Neural progenitor cell (in vitro differentiated cells): ENCODE results near the gene VSIG1. TPM values are rescaled to one million over a fixed set of nuclear protein-coding genes. Genes with fewer than 3 reads are reported as not detected.

Source experiments
- DNase-seq: peaks from one replicate; pipeline ENCODE4 v3.0.0-alpha.2; 2016; ENCODE audit warnings: low spot score
- H2AFZ ChIP-seq: fragments of 200-600 bp; sonication (generic); replicated peaks from 2 replicates; pipeline ENCODE4 v1.6.1; 2016; ENCODE audit warnings: antibody characterized with exemption
- H3F3A ChIP-seq: fragments of 200-600 bp; sonication (generic); 2 replicates; pipeline ENCODE4 v1.6.1; 2016; ENCODE audit warnings: antibody characterized with exemption, low read depth
- H3K27ac ChIP-seq: fragments of 200-600 bp; sonication (generic); 2 replicates; pipeline ENCODE4 v1.5.1; 2016; ENCODE audit warnings: mild to moderate bottlenecking
- H3K27me3 ChIP-seq: fragments of 200-600 bp; sonication (generic); 2 replicates; pipeline ENCODE4 v1.6.1; 2016; ENCODE audit warnings: mild to moderate bottlenecking, moderate library complexity
- H3K36me3 ChIP-seq: fragments of 200-600 bp; sonication (generic); 2 replicates; pipeline ENCODE4 v1.5.1; 2016
- H3K4me1 ChIP-seq: fragments of 200-600 bp; sonication (generic); 2 replicates; pipeline ENCODE4 v1.6.1; 2016; ENCODE audit warnings: mixed run types
- H3K4me2 ChIP-seq: fragments of 200-600 bp; sonication (generic); 2 replicates; pipeline ENCODE4 v1.6.1; 2016
- H3K4me3 ChIP-seq: fragments of 200-600 bp; sonication (generic); 2 replicates; pipeline ENCODE4 v1.5.1; 2016
- H3K79me2 ChIP-seq: fragments of 200-600 bp; sonication (generic); 2 replicates; pipeline ENCODE4 v1.6.1; 2016; ENCODE audit warnings: low read depth
- H3K9ac ChIP-seq: fragments of 200-600 bp; sonication (generic); 2 replicates; pipeline ENCODE4 v1.6.1; 2016
- H3K9me3 ChIP-seq: fragments of 200-600 bp; sonication (generic); 2 replicates; pipeline ENCODE4 v1.5.1; 2016; ENCODE audit warnings: low read depth
- H4K20me1 ChIP-seq: fragments of 200-600 bp; sonication (generic); 2 replicates; pipeline ENCODE4 v1.6.1; 2016; ENCODE audit warnings: low read depth
- H3K27ac Mint-ChIP-seq: 3 replicates; pipeline ENCODE4 v1.8.0; 2021; ENCODE audit warnings: mixed read lengths
- H3K27me3 Mint-ChIP-seq: 2 replicates; pipeline ENCODE4 v1.8.0; 2022; ENCODE audit warnings: low read depth, mild to moderate bottlenecking, inconsistent platforms, moderate library complexity, mixed read lengths; ENCODE audit not compliant: insufficient read depth
- H3K36me3 Mint-ChIP-seq: 3 replicates; pipeline ENCODE4 v1.8.0; 2021; ENCODE audit warnings: mixed read lengths
- H3K4me1 Mint-ChIP-seq: 3 replicates; pipeline ENCODE4 v1.8.0; 2021; ENCODE audit warnings: mixed read lengths
- H3K4me3 Mint-ChIP-seq: 3 replicates; pipeline ENCODE4 v1.8.0; 2021; ENCODE audit warnings: mild to moderate bottlenecking, moderate library complexity, mixed read lengths
- H3K9me3 Mint-ChIP-seq: 3 replicates; pipeline ENCODE4 v1.8.0; 2020; ENCODE audit warnings: mixed read lengths
- EZH2 ChIP-seq: fragments of 200-600 bp; sonication (generic); IDR thresholded peaks from 2 replicates; pipeline ENCODE4 v1.6.1; 2017; ENCODE audit warnings: antibody characterized with exemption, mild to moderate bottlenecking, moderate library complexity
- EZH2phosphoT487 ChIP-seq: fragments of 200-600 bp; sonication (generic); IDR thresholded peaks from 2 replicates; pipeline ENCODE4 v1.6.1; 2017; ENCODE audit warnings: antibody characterized with exemption
- total RNA-seq: library from RNA; depleted of rRNA; stranded (reverse); fragments of >200 nt; gene quantifications from 2 replicates; pipeline ENCODE4 v1.2.3, GENCODE V29; 2015; ENCODE audit warnings: low replicate concordance
- TF ChIP-seq, protein P1 (sequence below): fragments of 200-600 bp; sonication (generic); IDR thresholded peaks from 2 replicates; pipeline ENCODE4 v1.5.1; 2017; ENCODE audit warnings: antibody characterized with exemption, mild to moderate bottlenecking

VSIG1 gene
- total RNA-seq, 1 donor from 2014 or later = 0.22 TPM

DNA sequence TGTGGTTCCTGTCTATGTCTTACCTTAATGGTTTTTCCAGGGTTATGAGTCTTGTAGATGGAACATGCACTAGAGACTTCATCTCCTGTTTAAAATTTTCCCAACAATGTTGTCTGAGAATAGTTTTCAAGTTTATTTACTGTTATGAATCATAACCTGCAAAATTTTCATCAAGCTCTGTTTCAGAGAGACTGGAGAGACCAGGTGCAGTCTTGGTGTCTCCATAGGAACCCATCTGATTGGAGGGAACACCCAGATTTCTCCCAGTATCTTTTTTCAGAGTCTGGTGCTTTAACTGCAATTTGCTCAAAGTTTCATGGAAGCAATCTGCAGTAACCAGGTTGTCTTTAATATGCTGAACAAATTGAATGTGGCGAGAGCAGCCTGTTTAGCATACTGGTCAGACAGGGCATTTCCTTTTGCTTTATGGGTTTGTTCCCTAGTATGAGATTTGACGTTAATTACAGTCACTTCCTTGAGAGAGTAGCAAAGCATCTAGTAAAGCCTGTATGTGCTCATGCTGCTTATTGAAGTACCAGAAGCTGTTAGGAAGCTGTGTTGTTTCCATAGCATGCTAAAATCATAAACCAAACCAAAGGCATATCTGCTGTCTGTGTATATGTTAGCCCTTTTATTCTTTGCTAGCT, 18.8 kb upstream of the VSIG1 start:
- peaks cover 7% of the 10 kb centered on the region for H3K9me3 ChIP-seq
- no peak overlapping the region for H3K4me2 ChIP-seq
- H3K4me3 ChIP-seq = no peak overlapping the region
- no peaks in the 10 kb centered on the region for H3K27me3 ChIP-seq
- no peaks in the 10 kb centered on the region for H3K79me2 ChIP-seq
- H3K9me3 Mint-ChIP-seq = no peaks in the 10 kb centered on the region
- no peaks in the 10 kb centered on the region for H3K36me3 Mint-ChIP-seq
- H3F3A ChIP-seq = no peaks in the 10 kb centered on the region
- no peaks in the 10 kb centered on the region for H3K4me1 ChIP-seq
- no peak for TF ChIP-seq EZH2
- TF ChIP-seq, protein P1, sequence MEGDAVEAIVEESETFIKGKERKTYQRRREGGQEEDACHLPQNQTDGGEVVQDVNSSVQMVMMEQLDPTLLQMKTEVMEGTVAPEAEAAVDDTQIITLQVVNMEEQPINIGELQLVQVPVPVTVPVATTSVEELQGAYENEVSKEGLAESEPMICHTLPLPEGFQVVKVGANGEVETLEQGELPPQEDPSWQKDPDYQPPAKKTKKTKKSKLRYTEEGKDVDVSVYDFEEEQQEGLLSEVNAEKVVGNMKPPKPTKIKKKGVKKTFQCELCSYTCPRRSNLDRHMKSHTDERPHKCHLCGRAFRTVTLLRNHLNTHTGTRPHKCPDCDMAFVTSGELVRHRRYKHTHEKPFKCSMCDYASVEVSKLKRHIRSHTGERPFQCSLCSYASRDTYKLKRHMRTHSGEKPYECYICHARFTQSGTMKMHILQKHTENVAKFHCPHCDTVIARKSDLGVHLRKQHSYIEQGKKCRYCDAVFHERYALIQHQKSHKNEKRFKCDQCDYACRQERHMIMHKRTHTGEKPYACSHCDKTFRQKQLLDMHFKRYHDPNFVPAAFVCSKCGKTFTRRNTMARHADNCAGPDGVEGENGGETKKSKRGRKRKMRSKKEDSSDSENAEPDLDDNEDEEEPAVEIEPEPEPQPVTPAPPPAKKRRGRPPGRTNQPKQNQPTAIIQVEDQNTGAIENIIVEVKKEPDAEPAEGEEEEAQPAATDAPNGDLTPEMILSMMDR = no peak
- TF ChIP-seq EZH2phosphoT487 = no peak
- no peak overlapping the region for H3K9ac ChIP-seq
- H4K20me1 ChIP-seq = no peaks in the 10 kb centered on the region
- no peaks in the 10 kb centered on the region for H3K4me1 Mint-ChIP-seq
- H3K4me3 Mint-ChIP-seq = no peak overlapping the region
- peaks cover 2% of the 10 kb centered on the region for H3K27me3 Mint-ChIP-seq
- H2AFZ ChIP-seq = no peak overlapping the region
- no peak overlapping the region for H3K27ac ChIP-seq
- no peaks in the 10 kb centered on the region for H3K36me3 ChIP-seq
- DNase-seq = no peak
- H3K27ac Mint-ChIP-seq = no peak overlapping the region

DNA sequence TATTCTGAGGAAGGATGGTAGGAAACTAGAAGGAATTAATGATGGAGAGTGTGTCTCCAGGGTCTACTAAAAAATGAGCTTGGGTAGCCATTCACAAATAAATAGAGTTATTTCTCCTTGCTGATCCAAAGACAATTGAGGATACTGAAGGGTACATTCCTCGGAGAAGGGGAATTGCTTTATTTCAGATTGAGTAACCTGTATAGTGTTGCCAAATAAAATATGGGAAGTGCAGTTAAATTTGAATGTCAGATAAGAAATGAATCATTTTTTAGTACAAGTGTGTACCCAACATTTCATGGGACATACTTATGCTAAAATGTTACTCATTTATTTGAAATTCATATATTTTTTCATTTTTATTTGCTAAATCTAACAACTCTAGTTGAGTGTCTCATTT, 16.0 kb upstream of the VSIG1 start:
- Histone ChIP-seq H4K20me1 (no peaks in the 10 kb centered on the region), H2AFZ (no peak overlapping the region), H3F3A (no peaks in the 10 kb centered on the region), H3K4me3 (no peak overlapping the region), H3K27ac (no peak overlapping the region), H3K9me3 (peaks cover 7% of the 10 kb centered on the region), H3K79me2 (no peaks in the 10 kb centered on the region), H3K4me1 (no peaks in the 10 kb centered on the region), H3K27me3 (no peaks in the 10 kb centered on the region), H3K9ac (no peak overlapping the region), H3K4me2 (no peak overlapping the region), H3K36me3 (no peaks in the 10 kb centered on the region)
- DNase-seq = no peak
- Mint-ChIP-seq H3K9me3 (no peaks in the 10 kb centered on the region), H3K27ac (no peak overlapping the region), H3K4me1 (peaks cover 4% of the 10 kb centered on the region), H3K36me3 (no peaks in the 10 kb centered on the region), H3K27me3 (peaks cover 2% of the 10 kb centered on the region), H3K4me3 (no peak overlapping the region)
- TF ChIP-seq, protein P1 = no peak
- TF ChIP-seq EZH2phosphoT487 = no peak
- no peak for TF ChIP-seq EZH2

DNA sequence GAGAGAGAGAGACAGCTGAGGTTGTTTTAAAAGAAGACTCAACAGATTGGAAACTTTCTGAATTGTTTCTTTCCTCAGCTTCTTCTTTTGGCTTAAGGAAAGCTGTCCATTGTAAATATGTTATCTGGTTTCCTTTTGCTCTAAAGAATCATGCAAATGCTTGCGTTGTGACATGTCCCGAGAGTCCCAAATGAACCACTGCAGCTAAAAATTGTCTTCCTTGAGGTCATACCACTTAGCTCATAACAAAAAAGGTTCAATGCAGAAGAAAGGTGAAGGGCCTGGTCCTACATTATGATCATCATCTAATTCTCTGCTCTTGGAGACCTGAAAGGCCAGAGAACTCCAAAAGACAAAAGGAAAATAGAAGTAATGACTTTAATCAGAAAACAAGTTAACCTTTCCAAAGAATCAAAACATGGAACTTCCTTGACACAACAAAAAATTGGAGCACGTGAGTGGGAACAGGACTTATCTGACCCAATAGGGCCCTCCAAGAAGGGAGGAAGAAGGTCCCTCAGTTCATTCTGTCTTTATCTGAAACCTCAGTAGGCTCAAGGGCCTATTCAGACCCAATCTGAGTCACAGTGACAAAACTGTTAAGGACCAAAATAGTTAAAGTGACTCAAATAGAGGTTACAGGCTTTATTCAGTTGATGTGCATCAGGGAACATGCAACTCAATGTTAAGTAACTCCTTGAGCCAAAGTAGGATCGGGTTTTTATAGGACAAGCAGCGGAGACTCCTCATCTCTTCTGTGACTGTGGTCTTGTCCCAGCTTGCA, 14.7 kb upstream of the VSIG1 start:
- no peak overlapping the region for H3K4me3 Mint-ChIP-seq
- Histone ChIP-seq H2AFZ (no peak overlapping the region), H3K4me3 (no peak overlapping the region), H3K79me2 (no peaks in the 10 kb centered on the region), H3K9ac (no peak overlapping the region), H3K4me2 (no peak overlapping the region), H3K9me3 (peaks cover 4% of the 10 kb centered on the region), H3K36me3 (no peaks in the 10 kb centered on the region), H3K4me1 (no peaks in the 10 kb centered on the region), H4K20me1 (no peaks in the 10 kb centered on the region), H3K27ac (no peak overlapping the region), H3K27me3 (no peaks in the 10 kb centered on the region), H3F3A (no peaks in the 10 kb centered on the region)
- TF ChIP-seq EZH2 (no peak), EZH2phosphoT487 (no peak)
- TF ChIP-seq, protein P1 = no peak
- H3K27me3 Mint-ChIP-seq = peaks cover 2% of the 10 kb centered on the region
- H3K9me3 Mint-ChIP-seq = no peaks in the 10 kb centered on the region
- no peak overlapping the region for H3K27ac Mint-ChIP-seq
- H3K4me1 Mint-ChIP-seq = peaks cover 5% of the 10 kb centered on the region
- DNase-seq = no peak
- no peaks in the 10 kb centered on the region for H3K36me3 Mint-ChIP-seq
